ENCODE measurements around the gene CBLN3. TPM values are rescaled to one million over a fixed set of nuclear protein-coding genes. Genes with fewer than 3 reads are reported as not detected.
"Not testable (repeated sequence)": the region's sequence is repeated elsewhere in the genome, so short reads cannot be mapped to it uniquely, and the experiment has no call there.

The CBLN3 gene
- total RNA-seq (2014; rRNA removed), result 1.3 and 1.9 TPM in 2 replicates
- 2.2 TPM for polyA plus RNA-seq (2012)

- peak; percentile 91 for DNase-seq (ENCODE audit: low read depth)
Measured at GRCh38 chr14:24429395-24430142, at the start of gene CBLN3, which contains the start of gene KHNYN. CBLN3 (minus strand) TSS chr14:24429668; CDS start chr14:24429054, 614 bp downstream. KHNYN (plus strand) TSS chr14:24429954; CDS start chr14:24430731, 777 bp downstream.

DNA sequence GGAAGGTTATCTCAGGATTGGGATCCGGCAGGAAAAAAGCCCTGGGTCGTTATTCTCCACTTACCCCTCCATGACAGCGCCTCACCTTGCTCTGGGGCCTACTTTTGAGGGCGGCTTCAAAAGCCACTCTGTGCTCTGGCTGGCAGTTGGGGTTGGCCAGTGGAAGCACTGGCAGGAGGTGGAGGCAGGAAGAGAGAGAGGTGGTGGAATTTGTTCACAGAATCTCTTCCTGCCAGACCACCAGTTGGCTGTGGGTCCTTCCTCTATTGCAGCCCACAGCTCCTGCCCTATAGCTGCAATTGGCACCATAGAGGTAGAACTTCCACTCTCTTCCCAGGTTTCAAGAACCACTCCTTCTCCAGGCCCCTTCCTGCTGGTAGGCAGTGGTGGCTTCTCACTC lies 45.8 kb upstream of the CBLN3 start:
- no peak for DNase-seq (ENCODE audit: low read depth)

- no peak for DNase-seq (ENCODE audit: low read depth)
Measured at GRCh38 chr14:24473211-24473610, 43.7 kb upstream of the CBLN3 start.

- DNase-seq (ENCODE audit: low read depth), result not testable (repeated sequence)
Measured at GRCh38 chr14:24470450-24470849, 41.0 kb upstream of the CBLN3 start.

DNA sequence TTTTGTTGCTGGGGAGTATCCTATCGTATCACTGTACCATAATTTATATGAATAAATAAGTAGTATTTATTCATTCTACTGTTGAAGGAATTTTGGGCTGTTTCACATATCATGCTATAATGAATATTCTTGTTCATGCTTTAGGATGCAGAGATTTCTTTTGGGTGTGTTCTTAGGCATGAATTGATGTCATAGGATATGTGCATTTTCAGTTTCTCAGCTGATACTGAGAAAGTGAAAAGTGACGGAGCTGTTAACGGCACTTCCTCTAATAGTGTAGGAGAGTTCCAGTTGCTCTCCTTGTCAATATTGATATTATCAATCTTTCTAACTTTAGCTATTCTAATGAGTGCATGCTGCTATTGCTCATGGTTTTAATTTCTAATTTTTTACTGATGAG lies 36.3 kb upstream of the CBLN3 start:
- no peak for DNase-seq (ENCODE audit: low read depth)

- no peak for DNase-seq (ENCODE audit: low read depth)
Measured at GRCh38 chr14:24465368-24465767, 35.9 kb upstream of the CBLN3 start.

- DNase-seq (ENCODE audit: low read depth), result no peak
Measured at GRCh38 chr14:24463884-24464785, 34.7 kb upstream of the CBLN3 start.

DNA sequence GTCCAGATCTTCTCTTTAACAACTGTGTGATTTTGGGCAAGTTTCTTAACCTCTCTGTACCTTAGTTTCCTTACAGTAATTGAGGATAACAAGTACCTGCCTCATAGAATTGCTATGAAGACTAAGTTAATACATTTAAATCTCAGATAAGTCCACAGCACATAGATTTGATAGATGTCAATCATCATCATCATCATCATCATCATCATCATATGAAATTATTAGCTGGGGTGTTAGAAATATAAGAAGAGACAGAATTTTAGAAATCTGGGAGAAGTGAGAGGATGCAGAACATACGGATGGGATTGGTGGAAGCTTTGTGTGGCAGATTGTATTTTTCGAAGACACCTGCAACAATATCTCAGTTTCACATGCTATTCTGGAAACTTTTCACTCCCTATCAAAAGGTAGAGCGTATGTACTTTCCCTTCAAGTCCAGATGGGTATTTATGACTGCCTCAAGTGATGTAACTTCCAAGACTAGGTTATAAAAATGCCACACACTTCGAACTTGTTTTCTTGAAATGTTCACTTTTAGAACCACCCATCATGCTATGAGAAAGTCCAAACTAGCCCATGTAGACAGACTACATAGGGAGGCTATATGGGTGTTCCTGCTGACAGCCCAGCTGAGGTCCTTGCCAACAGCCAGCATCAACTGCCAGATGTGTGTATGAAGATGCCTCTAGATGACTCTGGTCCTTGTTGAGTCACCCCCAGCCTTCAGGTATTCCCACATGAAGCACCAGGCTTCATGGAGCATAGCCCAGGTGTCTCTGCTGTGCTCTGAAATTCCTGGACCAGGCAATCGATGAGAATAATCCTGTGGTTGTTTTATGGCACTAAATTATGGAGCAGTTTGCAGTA lies 33.8 kb upstream of the CBLN3 start:
- no peak for DNase-seq (ENCODE audit: low read depth)

DNA sequence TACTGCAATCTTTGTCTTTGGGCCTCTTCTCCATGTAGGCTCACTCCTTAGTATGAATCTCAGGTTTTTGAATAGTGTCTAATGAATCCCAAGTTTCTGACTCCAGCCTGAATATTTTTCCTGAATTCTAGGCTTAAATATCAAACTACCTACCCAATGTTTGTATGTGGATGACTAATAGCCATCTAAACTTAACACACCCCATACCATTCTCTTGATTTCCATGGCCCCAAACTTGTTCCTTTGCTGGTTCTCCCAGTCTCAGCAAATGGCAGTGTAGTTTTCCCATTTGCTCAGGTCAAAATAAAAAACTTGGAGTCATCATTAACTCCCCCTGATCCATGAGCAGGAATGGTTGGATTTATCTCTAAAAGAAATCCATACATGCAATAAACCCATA lies 31.9 kb upstream of the CBLN3 start:
- no peak for DNase-seq (ENCODE audit: low read depth)

DNA sequence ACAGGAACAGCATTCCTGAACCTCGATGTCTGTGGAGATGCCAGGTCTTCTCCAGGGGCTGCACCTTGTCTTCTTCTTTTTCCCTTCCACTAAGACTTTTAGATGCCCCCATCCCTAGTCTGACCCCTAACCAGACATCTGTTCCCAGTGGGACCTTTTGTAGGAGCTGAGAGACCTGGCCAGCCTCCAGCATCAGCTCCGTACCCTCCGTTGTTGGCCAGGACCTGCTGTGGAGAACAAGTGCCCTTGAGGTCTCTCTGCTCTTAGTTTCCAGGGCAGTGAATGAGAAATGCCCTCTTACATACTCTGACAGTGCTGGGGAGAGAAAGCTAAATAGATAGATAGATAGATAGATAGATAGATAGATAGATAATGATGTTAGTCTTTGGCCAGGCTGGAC lies 29.9 kb upstream of the CBLN3 start:
- no peak for DNase-seq (ENCODE audit: low read depth)

DNA sequence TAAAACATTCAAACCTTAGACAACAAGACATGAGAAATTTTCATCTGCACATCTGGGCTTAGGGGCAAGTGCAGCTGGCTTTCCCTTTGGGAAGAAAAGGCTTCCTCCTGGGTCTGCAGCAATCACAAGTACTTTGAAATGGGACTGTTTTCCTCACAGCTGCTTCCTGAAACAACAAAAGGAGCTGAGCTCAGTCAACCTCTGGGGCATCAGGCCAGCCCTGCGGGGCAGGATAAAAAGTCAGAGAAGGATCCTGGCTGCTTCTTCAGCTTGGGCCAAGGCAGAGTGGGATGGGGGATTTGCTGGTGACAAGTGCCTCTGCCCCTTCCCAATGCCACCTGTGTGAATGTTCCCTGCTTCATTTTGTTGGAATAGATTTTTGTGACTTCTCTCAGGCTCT lies 29.3 kb upstream of the CBLN3 start:
- DNase-seq (ENCODE audit: low read depth), result no peak

DNA sequence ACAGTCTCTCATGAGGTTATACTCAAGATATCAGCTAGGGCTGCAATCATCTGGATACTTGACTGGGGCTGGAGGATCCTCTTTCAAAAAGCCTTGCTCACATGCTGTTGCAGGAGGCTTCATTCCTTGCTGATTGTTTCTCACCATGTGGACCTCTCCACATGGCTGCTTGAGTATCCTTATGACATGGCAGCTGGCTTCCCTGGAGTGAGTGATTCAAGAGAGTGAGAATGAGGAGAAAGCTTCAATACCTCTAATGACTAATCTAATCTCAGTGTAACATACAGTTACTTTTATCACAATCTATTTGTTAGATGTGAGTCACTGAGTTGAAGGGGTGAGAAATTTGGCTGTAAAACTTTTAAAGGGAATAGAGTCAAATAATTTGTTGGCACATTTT lies 27.5 kb upstream of the CBLN3 start:
- DNase-seq (ENCODE audit: low read depth), result peak; percentile 34

DNA sequence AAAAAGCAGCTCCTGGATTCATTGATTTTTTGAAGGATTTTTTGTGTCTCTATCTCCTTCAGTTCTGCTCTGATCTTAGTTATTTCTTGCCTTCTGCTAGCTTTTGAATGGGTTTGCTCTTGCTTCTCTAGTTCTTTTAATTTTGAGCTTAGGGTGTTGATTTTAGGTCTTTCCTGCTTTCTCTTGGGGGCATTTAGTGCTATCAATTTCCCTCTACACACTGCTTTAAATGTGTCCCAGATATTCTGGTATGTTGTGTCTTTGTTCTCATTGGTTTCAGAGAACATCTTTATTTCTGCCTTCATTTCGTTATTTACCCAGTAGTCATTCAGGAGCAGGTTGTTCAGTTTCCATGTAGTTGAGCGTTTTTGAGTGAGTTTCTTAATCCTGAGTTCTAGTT lies 21.4 kb upstream of the CBLN3 start:
- DNase-seq (ENCODE audit: low read depth), result not testable (repeated sequence)

DNA sequence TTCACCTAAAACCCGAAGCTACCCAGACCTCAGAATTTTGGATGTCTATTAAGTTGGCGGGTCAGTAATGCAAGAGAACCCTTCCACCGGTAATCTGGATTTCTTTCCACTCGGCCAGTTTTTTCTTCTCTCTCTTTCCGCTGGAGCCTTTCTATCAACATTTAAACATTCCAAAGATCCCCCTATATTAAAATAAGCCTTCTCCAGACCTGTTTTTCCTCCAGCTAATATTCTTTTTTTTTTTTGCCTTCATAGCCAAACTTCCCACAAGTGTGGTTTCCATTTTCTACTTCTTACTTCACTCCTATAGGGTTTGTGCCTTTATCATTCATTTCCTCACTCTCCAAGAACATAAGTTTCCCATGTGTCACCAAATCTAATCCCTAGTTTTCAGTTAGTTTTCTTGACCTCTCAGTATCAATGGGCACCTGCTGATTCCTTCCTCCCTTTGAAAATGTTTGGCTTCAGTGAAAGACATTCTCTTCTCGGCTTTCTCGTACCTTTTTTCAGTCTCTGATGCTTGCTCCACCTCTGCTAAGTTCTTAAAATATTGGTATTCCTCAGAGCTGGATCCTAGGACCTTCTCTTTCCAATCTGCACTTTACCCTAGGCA lies 13.7 kb upstream of the CBLN3 start:
- no peak for DNase-seq (ENCODE audit: low read depth)

DNA sequence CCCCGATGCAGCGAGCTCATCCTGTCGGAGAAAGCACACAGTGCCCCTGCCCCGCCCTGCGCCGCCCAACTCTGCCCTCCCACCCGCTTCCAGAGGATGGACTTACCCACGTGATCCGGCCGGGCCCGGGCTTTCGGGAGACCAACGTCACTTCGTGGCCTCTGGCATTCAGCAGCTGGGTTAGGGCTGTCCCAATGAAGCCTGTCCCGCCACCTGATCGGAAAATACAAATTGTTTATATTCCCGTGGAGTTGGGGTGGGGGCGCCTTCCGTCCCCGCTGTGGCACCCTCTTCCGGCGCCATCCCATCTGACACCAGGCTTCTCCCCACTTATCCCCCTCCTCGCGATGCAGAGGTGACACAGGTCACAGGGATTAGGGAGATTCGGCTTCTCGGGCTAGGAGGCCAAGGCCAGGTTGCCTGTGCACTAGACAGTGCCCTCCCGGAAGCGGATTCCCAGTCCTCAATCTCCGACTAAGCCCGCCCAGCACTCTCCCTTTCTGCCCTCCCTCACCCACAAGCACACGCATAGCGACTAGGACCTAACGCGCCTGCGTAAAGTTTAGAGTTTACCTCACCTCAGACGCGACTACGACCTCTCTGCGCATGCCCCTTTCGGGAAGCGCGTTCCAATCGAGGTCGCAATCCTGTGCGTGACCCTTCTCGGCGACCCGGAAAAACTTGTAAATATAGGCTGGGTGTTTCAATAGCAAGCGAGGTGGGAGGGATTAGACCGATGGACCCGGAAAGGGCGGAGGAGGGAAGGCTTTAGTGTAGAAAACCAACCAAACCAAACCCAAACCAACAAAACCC lies 13.0 kb upstream of the CBLN3 start, which contains the start of gene SDR39U1:
SDR39U1 (minus strand) TSS at position 537 of the 813 bp plus-strand sequence; CDS start at position 530, 7 bp downstream.
- DNase-seq (ENCODE audit: low read depth), result peak; percentile 99

- DNase-seq (ENCODE audit: low read depth), result no peak
Measured at GRCh38 chr14:24441904-24442239, 12.4 kb upstream of the CBLN3 start.

GRCh38 chr14:24441485-24441884 lies 12.0 kb upstream of the CBLN3 start:
- no peak for DNase-seq (ENCODE audit: low read depth)

- DNase-seq (ENCODE audit: low read depth), result no peak
Measured at GRCh38 chr14:24440606-24441399, 11.3 kb upstream of the CBLN3 start.

DNA sequence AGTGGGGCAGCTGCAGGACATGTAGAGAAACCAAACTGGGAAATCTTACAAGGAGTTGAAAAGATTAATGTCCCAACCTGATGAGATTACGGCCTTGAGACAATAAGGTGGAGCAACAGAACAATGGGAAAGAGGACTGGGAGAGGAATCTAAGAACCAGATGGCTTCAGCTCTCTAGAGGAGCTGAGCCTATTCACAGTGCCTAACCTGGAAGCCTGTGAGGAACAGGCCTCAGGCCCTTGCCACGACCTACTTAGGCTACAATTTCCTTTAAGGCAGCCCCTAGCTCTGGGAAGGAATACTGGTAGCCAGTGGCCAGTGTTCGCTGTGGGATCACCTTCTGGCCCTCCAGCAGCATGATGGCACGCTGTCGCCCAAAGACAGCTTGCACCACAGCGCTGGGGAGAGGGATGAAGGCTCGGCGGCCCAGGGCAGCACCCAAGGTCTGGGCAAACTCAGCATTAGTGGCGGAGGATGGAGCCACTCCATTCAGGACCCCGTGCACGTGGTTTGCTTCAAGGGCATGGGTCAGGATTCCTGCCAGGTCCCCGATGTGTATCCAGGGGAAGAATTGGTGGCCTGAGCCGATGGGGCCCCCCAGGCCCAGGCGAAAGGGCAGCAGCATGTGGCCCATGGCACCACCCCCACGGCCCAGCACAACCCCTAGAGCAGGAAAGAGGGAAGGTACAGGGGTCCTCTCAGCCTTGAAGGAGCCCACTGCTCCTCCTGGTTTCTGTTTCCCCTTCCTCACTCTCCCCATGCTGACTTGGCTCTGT lies 10.6 kb upstream of the CBLN3 start:
- DNase-seq (ENCODE audit: low read depth), result no peak
